PC-3 (cell line): Measurements from ENCODE around the gene CDKN2AIP. TPM values are rescaled to one million over a fixed set of nuclear protein-coding genes. Genes with fewer than 3 reads are reported as not detected.

Experiments
- ATAC-seq: fragments of 200-7000 bp; cut with Tn5 transposase; 2 replicates; pipeline ENCODE4 v1.9.1; 2020; ENCODE audit warnings: mild to moderate bottlenecking, moderate library complexity
- BruUV-seq: library from RNA; stranded (reverse); fragments of 400-500 nt; replicated peaks from 2 replicates; lab custom pipeline; 2021; lab: Mats Ljungman, UMichigan
- CTCF ChIA-PET: fragments of 300-600 bp; sonication (Branson Sonifier 250); formaldehyde crosslinking; loops from one replicate; lab custom pipeline; 2022; ENCODE audit warnings: antibody characterized with exemption; lab: Charles Lee
- POLR2A ChIA-PET: fragments of 300-600 bp; sonication (Branson Sonifier 250); formaldehyde crosslinking; loops from one replicate; lab custom pipeline; 2022; ENCODE audit warnings: antibody characterized with exemption; ENCODE audit not compliant: unreplicated experiment; lab: Charles Lee
- DNase-seq: peaks from one replicate; pipeline ENCODE4 v3.0.0-alpha.2; 2015
- H2AFZ ChIP-seq: fragments of 300-600 bp; sonication (generic); 2 replicates; pipeline ENCODE4 v1.6.0; 2016; ENCODE audit warnings: antibody characterized with exemption, low read length
- H3F3A ChIP-seq: fragments of 300-600 bp; sonication (generic); one replicate; pipeline ENCODE4 v1.6.0; 2017; ENCODE audit warnings: antibody characterized with exemption, low read length, control low read depth, mild to moderate bottlenecking; ENCODE audit not compliant: unreplicated experiment
- H3K27ac ChIP-seq: fragments of 300-600 bp; sonication (generic); 2 replicates; pipeline ENCODE4 v1.5.1; 2016; ENCODE audit warnings: mild to moderate bottlenecking, low read length
- H3K27me3 ChIP-seq: fragments of 300-600 bp; sonication (generic); 2 replicates; pipeline ENCODE4 v1.6.1; 2016; ENCODE audit warnings: low read length, mixed read lengths
- H3K36me3 ChIP-seq: fragments of 300-600 bp; sonication (generic); 2 replicates; pipeline ENCODE4 v1.6.1; 2016; ENCODE audit warnings: low read depth, mixed run types, low read length, mixed read lengths
- H3K4me1 ChIP-seq: fragments of 300-600 bp; sonication (generic); 2 replicates; pipeline ENCODE4 v1.5.1; 2016; ENCODE audit warnings: low read length; ENCODE audit not compliant: insufficient read depth
- H3K4me2 ChIP-seq: fragments of 300-600 bp; sonication (generic); 2 replicates; pipeline ENCODE4 v1.6.0; 2016; ENCODE audit warnings: low read length
- H3K4me3 ChIP-seq: fragments of 300-600 bp; sonication (generic); 2 replicates; pipeline ENCODE4 v1.5.1; 2016; ENCODE audit warnings: mild to moderate bottlenecking, low read length, mixed read lengths
- H3K79me2 ChIP-seq: fragments of 300-600 bp; sonication (generic); 2 replicates; pipeline ENCODE4 v1.6.1; 2017; ENCODE audit warnings: low read length, mixed read lengths
- H3K9ac ChIP-seq: fragments of 300-600 bp; sonication (generic); 2 replicates; pipeline ENCODE4 v1.6.0; 2016; ENCODE audit warnings: mild to moderate bottlenecking, low read length
- H3K9me2 ChIP-seq: fragments of 300-600 bp; sonication (generic); replicated peaks from 2 replicates; pipeline ENCODE4 v1.6.1; 2016; ENCODE audit warnings: mixed run types, low read length, mixed read lengths
- H3K9me3 ChIP-seq: fragments of 300-600 bp; sonication (generic); 2 replicates; pipeline ENCODE4 v1.6.1; 2016; ENCODE audit warnings: low read length, mixed read lengths
- H4K20me1 ChIP-seq: fragments of 300-600 bp; sonication (generic); 2 replicates; pipeline ENCODE4 v1.6.1; 2016; ENCODE audit warnings: low read length, mixed read lengths
- EZH2 ChIP-seq: fragments of 300-600 bp; sonication (generic); IDR thresholded peaks from one replicate; pipeline ENCODE4 v1.6.1; 2017; ENCODE audit warnings: antibody characterized with exemption, mild to moderate bottlenecking, low read length; ENCODE audit not compliant: unreplicated experiment
- EZH2phosphoT487 ChIP-seq: fragments of 300-600 bp; sonication (generic); IDR thresholded peaks from 2 replicates; pipeline ENCODE4 v1.6.1; 2018; ENCODE audit warnings: mild to moderate bottlenecking, antibody characterized with exemption, low read length, borderline replicate concordance
- intact Hi-C: fragments of 100-400 bp; cut with micrococcal nuclease; formaldehyde crosslinking; loops from 2 replicates; pipeline ENCODE4 v1.9.0; 2023
- total RNA-seq: library from RNA; depleted of rRNA; stranded (reverse); fragments of >200 nt; gene quantifications from 2 replicates; pipeline ENCODE4 v1.2.3, GENCODE V29; 2014
- TF ChIP-seq, protein P1 (sequence below): fragments of 300-600 bp; sonication (generic); conservative IDR thresholded peaks from 2 replicates; pipeline ENCODE4 v1.5.1; 2017; ENCODE audit warnings: antibody characterized with exemption, low read depth, mild to moderate bottlenecking, low read length

CDKN2AIP gene
- total RNA-seq, 1 experiment from 2014 or later: 31.5 TPM

DNA sequence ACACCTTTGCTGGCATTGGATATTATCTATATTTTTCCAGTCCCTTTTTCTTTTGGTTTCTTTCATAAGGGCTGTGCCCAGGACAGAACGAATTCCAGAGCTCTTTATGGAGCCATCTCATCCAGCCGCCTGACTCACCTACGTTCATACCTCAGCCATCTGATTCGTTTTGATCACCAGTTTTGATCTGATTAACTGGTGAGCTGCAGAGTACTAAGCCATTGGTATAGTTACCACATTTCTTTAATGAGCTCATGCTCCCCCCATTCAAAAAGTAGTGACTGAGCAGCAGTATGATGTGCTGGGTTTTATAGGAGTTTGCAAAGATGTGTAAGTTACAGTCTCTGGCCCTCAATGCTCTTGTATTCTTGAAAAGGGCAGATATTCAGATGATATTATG lies 43.0 kb upstream of the CDKN2AIP start:
- CTCF ChIA-PET: no interaction called here
- H3F3A ChIP-seq: no peaks in the 10 kb centered on the region
- peak; percentile 2 for DNase-seq
- no peaks in the 10 kb centered on the region for H3K9me2 ChIP-seq
- H3K79me2 ChIP-seq: no peaks in the 10 kb centered on the region
- ATAC-seq: no peak
- no peak overlapping the region for H3K4me3 ChIP-seq
- POLR2A ChIA-PET: no interaction called here
- no peaks in the 10 kb centered on the region for H3K9me3 ChIP-seq
- no peak overlapping the region for H3K9ac ChIP-seq
- no peaks in the 10 kb centered on the region for H4K20me1 ChIP-seq
- no peaks in the 10 kb centered on the region for H3K27me3 ChIP-seq
- intact Hi-C loops: no loop called here
- no TSS peak for BruUV-seq
- H2AFZ ChIP-seq: no peak overlapping the region
- TF ChIP-seq EZH2 (no peak), EZH2phosphoT487 (no peak)
- TF ChIP-seq, protein P1, sequence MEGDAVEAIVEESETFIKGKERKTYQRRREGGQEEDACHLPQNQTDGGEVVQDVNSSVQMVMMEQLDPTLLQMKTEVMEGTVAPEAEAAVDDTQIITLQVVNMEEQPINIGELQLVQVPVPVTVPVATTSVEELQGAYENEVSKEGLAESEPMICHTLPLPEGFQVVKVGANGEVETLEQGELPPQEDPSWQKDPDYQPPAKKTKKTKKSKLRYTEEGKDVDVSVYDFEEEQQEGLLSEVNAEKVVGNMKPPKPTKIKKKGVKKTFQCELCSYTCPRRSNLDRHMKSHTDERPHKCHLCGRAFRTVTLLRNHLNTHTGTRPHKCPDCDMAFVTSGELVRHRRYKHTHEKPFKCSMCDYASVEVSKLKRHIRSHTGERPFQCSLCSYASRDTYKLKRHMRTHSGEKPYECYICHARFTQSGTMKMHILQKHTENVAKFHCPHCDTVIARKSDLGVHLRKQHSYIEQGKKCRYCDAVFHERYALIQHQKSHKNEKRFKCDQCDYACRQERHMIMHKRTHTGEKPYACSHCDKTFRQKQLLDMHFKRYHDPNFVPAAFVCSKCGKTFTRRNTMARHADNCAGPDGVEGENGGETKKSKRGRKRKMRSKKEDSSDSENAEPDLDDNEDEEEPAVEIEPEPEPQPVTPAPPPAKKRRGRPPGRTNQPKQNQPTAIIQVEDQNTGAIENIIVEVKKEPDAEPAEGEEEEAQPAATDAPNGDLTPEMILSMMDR: no peak
- H3K4me1 ChIP-seq: peaks cover 11% of the 10 kb centered on the region
- H3K4me2 ChIP-seq: no peak overlapping the region
- H3K36me3 ChIP-seq: no peaks in the 10 kb centered on the region
- no peak overlapping the region for H3K27ac ChIP-seq

DNA sequence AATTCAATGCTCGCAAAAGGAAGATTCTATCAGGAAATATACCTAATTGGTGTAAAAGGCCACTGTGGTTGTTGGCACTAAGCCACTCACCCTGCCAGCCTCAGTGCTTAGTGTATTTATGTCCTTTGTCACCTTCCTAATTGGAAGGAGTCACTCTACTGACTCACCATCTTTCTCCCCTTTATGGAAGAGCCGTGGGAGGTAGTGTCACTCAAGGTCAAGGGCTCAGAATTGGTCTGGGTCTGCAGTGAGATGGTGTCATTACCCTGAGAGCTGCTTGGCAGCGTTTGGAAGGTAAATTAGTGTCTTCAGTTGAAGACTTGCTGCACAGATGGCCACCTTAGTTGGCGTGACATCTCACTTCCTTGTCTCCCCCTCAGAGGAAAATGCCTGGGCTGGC lies 41.7 kb upstream of the CDKN2AIP start:
- no peak for TF ChIP-seq EZH2phosphoT487
- TF ChIP-seq EZH2: no peak
- TF ChIP-seq, protein P1: no peak
- Histone ChIP-seq H3K9me3 (no peaks in the 10 kb centered on the region), H3K79me2 (no peaks in the 10 kb centered on the region), H3K9me2 (no peaks in the 10 kb centered on the region), H2AFZ (no peak overlapping the region), H3K36me3 (no peaks in the 10 kb centered on the region), H3K27ac (no peak overlapping the region), H3F3A (no peaks in the 10 kb centered on the region), H3K27me3 (no peaks in the 10 kb centered on the region), H3K4me2 (no peak overlapping the region), H3K4me3 (no peak overlapping the region), H3K9ac (no peak overlapping the region), H3K4me1 (peaks cover 11% of the 10 kb centered on the region), H4K20me1 (no peaks in the 10 kb centered on the region)
- no TSS peak for BruUV-seq
- ATAC-seq (no peak), DNase-seq (peak; percentile 5)
- CTCF ChIA-PET: no interaction called here
- intact Hi-C loops: no loop called here
- POLR2A ChIA-PET: no interaction called here

DNA sequence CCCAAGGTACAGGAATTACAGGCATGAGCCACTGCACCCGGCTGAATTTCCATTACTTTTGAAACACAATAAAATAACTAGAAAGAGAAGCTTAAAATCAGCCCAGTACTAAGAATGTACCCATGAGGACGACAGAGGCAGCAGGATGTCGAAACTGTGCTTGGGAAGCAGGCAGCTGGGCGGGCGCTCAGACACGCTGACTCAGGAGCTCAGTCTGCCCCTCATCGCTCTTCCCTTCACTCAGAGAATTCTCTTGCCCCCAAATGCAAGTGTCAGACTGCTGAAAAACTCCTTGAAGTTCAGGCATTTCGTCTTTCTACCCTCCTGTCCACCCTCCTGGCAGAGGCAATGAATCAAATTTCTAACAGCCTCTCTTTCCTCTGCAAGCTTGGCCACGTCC lies 41.0 kb upstream of the CDKN2AIP start:
- H3F3A ChIP-seq: no peaks in the 10 kb centered on the region
- H2AFZ ChIP-seq: no peak overlapping the region
- H3K9me3 ChIP-seq: no peaks in the 10 kb centered on the region
- H3K4me3 ChIP-seq: no peak overlapping the region
- no peak overlapping the region for H3K9ac ChIP-seq
- H3K4me1 ChIP-seq: peaks cover 5% of the 10 kb centered on the region; the same call in 1 of the 2 replicates
- DNase-seq: no peak
- ATAC-seq: no peak
- TF ChIP-seq, protein P1: no peak
- TF ChIP-seq EZH2: no peak
- no peak for TF ChIP-seq EZH2phosphoT487
- H3K27ac ChIP-seq: no peak overlapping the region
- no TSS peak for BruUV-seq
- H4K20me1 ChIP-seq: no peaks in the 10 kb centered on the region
- H3K9me2 ChIP-seq: no peaks in the 10 kb centered on the region
- H3K4me2 ChIP-seq: no peak overlapping the region
- no peaks in the 10 kb centered on the region for H3K27me3 ChIP-seq
- no peaks in the 10 kb centered on the region for H3K79me2 ChIP-seq
- intact Hi-C loops: no loop called here
- ChIA-PET POLR2A (no interaction called here), CTCF (no interaction called here)
- H3K36me3 ChIP-seq: no peaks in the 10 kb centered on the region
